Endothelial cell of umbilical vein (primary cell): ENCODE results near the gene KCNQ5.

ENCODE experiments used
- CTCF ChIP-seq, 2 donors: IDR thresholded peaks; 1 replicate in 1 of 2; 2 replicates in 1 of 2; pipeline ENCODE4 v1.5.1; 2011; ENCODE audit warnings: low read length in 2 of 2, mild to moderate bottlenecking in 2 of 2, moderate library complexity in 2 of 2, control low read depth in 1 of 2, inconsistent platforms in 1 of 2, low read depth in 1 of 2; ENCODE audit not compliant: insufficient read depth in 1 of 2; ENCODE audit errors: extremely low read depth in 1 of 2
- EZH2 ChIP-seq: IDR thresholded peaks from 2 replicates; pipeline ENCODE4 v1.6.1; 2012; ENCODE audit warnings: borderline replicate concordance, low read depth, mild to moderate bottlenecking, moderate library complexity, low read length, inconsistent platforms; ENCODE audit not compliant: severe bottlenecking
- JUN ChIP-seq: IDR thresholded peaks from 2 replicates; pipeline ENCODE4 v1.6.1; 2011; ENCODE audit warnings: borderline replicate concordance, low read depth; ENCODE audit not compliant: insufficient read length, insufficient read depth
- MYC ChIP-seq: IDR thresholded peaks from one replicate; pipeline ENCODE4 v1.6.1; 2011; ENCODE audit warnings: mild to moderate bottlenecking, low read depth, low read length

DNA sequence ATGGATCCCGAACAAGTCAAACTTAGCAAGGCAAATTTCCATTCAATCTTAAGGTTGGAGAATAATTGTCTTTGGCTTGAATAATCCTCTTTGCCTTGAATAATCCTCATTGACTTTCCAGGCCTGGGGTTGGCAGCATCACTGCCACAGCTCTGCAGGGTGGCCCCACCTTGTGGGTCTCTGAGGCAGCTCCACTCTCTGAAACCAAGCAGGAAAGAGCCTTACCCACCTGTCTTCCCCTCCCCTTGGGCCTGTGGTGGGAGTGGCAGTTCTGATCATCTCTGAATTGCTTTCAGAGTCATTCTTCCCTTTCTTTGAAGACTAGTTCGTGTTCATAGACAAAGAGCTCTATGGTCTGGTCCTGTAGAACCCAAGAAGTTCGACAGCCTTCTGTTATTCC, 47.5 kb downstream of the KCNQ5 start:
- TF ChIP-seq CTCF (IDR thresholded peaks at IDR 0.05; ENCODE audit: extremely low read depth in 1 of 2, insufficient read depth in 1 of 2, low read depth in 1 of 2, low read length in 2 of 2), result no peak
- TF ChIP-seq MYC, result no peak
- no peak for TF ChIP-seq JUN
- no peak for TF ChIP-seq EZH2
